Ureter (tissue), 1 donor: ENCODE measurements around the gene DPH7. TPM values are rescaled to one million over a fixed set of nuclear protein-coding genes. Genes with fewer than 3 reads are reported as not detected.
"Not testable (repeated sequence)": the region's sequence is repeated elsewhere in the genome, so short reads cannot be mapped to it uniquely, and the experiment has no call there.

Experiments
- DNase-seq: peaks from one replicate; pipeline ENCODE4 v3.0.0-alpha.2; 2020; ENCODE audit warnings: low spot score
- total RNA-seq: library from RNA; stranded (reverse); gene quantifications from one replicate; pipeline ENCODE4 v1.2.4, GENCODE V29; 2023
- donor health status: DM: yes; HTN: yes; CAD: no.

The DPH7 gene
- 43.4 TPM for total RNA-seq

DNA sequence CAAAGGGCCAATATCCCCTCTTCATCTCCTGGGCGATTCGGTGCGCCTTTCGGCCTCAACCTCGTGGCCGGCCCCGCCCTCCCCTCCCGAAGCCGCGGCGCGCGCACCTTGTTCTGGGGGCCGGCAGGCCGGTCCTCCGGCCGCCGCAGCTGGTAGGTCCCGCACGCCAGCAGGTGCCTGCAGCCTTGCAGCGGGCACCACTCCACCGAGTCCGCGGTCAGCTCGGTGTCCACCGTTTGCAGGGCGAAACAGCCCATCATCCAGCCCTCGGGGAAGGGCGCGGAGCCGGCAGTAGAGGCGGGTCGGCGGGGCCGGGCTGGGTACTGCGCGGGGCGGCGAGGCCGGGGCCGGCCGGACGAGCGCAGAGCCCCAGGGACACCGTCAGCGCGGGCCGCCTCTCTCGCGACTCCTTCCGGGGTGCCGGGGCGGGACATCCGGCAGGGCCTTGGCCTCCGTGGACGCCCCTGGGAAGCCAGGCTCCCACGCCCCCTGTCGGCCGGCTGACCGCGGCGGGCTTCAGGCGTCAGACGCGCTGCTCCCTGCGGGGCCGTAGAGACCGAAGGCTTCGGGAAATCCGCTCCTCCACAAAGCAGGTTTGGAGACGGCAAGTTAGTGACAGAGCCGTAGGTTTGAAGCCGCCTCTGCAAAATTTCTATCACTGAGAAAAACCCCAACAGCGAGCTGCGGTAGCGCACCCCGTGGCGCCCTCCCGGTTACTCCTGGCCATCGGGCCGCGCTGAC is at the start of gene DPH7:
Gene DPH7, minus strand, starts transcription at position 408 of the 741 bp plus-strand sequence. Its CDS starts 148 bp downstream, at position 260.
- DNase-seq: peak; percentile 94

GRCh38 chr9:137627406-137627805 is 48.7 kb upstream of the DPH7 start:
- DNase-seq: not testable (repeated sequence)

DNA sequence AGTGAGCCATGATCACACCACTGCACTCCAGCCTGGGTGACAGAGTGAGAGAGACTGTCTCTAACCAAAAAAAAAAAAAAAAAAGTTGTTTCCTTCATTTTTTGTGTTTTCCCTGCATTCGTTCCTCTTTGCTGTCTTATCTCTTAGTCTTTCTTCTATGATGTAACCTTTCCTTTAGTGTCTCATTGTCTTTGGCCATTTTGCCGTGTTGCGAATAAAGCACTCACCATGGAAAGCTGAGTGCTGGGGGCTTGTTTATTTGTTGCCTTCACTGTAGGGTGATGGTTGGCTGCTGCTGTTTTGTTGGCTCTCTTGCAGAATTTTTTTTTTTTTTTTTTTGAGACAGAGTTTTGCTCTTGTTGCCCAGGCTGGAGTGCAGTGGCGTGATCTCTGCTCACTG is 47.7 kb upstream of the DPH7 start:
- DNase-seq: no peak

DNA sequence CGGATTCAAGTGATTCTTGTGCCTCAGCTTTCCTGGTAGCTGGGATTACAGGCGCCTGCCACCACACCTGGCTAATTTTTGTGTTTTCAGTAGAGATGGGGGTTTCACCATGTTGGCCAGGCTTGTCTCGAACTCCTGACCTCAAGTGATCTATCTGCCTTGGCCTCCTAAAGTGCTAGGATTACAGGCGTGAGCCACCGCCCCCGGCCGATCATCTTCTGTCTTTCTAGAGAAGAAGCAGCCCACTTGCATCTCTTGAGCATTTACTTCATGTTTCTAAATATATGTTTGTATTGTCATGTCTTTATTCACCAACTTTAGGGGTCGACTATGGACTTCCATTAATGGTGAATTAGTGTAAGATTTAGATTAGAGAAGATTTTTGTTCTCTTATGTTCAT is 43.5 kb upstream of the DPH7 start:
- not testable (repeated sequence) for DNase-seq

DNA sequence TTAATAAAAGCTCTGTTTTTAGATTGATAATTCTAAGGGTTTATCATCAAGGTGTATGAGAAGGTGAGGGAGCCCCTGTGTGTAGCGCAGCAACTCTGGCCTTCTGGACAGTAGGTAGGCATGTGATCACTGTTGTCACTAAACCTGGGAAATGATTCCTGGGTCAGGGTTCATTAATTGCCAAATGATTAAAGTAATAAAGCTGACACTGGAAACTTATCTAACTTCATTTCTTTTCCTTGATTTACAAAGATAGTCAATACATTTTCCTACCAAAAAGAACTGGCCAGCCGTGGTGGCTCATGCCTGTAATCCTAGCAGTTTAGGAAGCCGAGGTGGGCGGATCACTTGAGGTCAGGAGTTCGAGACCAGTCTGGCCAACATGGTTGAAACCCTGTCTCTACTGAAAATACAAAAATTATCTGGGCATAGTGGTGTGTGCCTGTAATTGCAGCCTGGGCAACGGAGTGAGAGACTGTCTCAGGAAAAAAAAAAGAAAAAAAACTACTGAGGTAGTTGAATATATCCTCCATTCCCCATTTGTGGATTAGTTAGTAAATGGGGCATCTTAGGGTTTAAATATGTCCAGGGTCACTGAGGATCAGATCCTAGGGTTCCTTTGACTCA is 42.5 kb upstream of the DPH7 start:
- DNase-seq: no peak

DNA sequence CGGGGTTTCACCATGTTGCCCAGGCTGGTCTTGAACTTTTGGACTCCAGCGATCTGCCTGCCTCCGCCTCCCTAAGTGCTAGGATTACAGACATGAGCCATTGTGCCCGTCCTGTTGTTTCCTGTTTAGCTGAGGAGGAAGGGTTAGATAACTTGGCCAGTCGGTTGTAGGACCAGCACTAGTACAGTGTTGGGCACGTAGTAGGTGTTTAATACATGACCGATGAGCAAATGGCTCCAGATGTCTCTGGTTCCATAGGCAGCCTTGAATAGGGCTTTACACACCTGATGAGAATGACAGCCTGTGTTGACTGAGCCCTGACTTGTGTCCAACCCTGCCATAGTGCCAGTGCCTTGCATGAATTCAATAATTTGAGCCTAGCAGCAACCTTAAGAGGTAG is 41.9 kb upstream of the DPH7 start:
- no peak for DNase-seq

GRCh38 chr9:137620048-137620405 is 41.3 kb upstream of the DPH7 start:
- no peak for DNase-seq

DNA sequence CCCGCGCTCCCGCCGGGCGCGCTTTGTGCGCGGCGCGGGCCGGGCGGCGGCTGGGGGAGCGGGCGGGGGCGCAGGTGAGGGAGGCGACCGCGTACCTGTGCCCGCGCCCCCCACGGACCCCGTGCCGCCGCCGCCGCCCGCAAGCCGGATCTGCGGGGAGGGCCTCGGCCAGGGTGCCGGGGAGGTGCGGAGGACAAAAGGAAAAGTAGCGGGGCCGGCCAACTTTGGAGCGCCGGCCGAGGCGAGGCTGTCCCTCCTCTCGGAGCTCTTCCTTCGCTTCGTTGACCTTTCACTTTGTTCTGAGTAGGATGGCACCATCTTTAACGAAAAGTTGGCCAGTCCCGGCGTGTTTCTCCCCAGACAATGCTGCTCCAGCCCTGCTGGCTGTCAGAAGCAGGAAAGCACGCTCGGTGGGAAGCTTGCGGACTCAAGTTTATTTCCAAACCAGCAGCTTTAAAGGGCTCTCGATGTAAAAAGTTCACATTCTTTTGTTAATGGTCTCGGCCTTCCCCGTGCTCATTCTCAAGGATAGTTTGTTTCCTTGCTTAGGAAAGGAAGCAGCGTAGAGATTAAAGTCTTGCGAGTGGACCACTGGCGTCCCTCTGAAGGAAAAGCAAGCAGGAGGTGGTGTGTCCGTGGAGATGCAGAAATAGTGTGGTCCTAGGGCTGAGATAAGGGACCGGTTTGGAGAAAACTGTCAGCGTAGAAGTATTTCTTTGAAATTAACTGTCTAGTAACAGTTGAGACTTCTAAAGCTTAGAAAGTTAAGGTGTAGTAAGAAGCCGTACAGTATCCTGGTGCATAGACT is 40.7 kb upstream of the DPH7 start:
- DNase-seq: no peak

- peak; percentile 89 for DNase-seq
Observed at GRCh38 chr9:137618105-137619067, 39.7 kb upstream of the DPH7 start, which contains the start of gene EHMT1. TSS of gene EHMT1 (plus strand) at chr9:137619005. CDS start at chr9:137619029, 24 bp downstream.

DNA sequence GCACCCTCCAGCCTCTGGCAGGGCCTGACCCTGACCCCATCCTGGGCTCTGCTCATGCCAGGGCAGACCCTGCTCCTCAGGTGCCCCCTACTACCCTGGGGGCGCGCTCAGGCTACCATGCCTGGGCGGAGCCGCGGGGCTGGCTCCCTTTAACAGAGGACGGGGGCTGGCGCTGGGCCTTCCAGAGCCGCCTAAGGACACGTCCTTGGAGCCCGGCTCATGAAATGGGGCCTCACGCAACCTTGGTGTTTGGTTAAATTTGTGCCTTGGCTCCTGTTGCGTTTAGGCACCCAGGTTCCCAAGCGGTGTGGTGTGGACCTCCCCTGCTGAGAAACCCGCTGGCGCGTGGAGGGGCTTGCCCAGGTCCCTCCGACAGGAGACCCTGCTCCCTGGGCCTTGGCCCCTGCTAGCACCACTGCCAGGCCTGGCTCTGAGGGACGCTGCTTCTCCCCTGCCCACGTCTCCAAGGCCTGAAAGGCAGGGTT is 36.7 kb upstream of the DPH7 start:
- no peak for DNase-seq

GRCh38 chr9:137614631-137615386 is 36.1 kb upstream of the DPH7 start:
- DNase-seq: no peak

GRCh38 chr9:137613738-137614523 is 35.2 kb upstream of the DPH7 start:
- no peak for DNase-seq

- no peak for DNase-seq
Observed at GRCh38 chr9:137613259-137613658, 34.5 kb upstream of the DPH7 start.

- DNase-seq: no peak
Observed at GRCh38 chr9:137612741-137613142, 34.0 kb upstream of the DPH7 start.

- peak; percentile 92 for DNase-seq
Observed at GRCh38 chr9:137611623-137612609, 33.2 kb upstream of the DPH7 start.

DNA sequence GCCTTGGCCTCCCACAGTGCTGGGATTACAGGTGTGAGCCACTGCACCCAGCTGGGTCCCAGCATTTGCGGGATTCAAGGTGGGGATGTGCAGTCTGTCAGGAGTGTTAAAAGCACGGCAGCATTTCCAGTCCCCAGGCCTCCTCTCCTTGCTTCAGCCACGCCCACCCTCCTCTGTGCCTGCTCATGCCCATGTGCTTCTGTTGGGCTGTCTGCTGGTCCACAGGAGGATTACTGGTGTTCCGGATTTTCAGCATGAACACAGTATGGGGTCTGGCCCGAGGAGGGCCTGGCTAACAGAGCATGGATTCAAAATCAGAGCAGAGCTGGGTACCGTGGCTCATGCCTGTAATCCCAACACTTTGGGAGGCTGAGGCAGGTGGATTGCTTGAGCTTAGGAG is 32.2 kb upstream of the DPH7 start:
- no peak for DNase-seq

DNA sequence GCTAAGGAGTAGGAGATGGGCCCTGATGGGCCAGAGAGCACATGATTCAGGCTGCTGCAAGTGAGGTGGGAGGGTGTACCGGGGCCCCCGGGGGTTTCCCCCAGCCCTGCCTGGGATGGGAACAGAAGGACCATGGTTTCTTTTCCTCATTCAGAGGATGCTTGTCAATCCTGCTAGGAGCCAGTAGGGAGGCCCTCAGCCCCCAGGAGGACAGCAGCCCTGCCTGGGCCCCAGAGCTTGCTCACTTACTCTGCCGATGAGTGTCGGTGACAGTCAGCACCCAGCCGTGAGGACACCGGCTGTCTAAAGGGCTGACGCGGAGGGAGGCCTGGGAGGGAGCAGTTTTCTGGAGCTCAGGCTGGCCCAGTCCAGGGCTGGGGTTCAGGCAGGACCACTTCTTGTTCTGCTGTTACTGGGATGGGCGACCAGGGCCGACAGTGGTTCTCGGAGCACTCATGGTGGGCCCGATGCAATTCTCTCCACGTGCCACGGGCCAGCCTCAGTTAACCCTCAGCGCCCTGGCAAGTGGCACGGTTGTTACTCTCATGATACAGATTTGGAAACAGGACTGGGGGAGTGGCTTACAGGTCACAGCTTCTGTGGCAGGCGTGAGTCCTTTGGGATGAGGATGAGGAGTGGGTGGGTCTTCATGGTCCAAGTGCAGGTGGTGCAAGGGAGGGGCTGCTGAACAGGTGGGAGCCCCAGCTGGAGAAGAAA is 28.6 kb upstream of the DPH7 start:
- no peak for DNase-seq

- no peak for DNase-seq
Observed at GRCh38 chr9:137606734-137607138, 28.0 kb upstream of the DPH7 start.
